GM23338 (cell line): Measurements from ENCODE around the gene ENTREP3. TPM values are rescaled to one million over a fixed set of nuclear protein-coding genes. Genes with fewer than 3 reads are reported as not detected.
"Not testable (repeated sequence)": the region's sequence is repeated elsewhere in the genome, so short reads cannot be mapped to it uniquely, and the experiment has no call there.

Experiments
- ATAC-seq: fragments of 200-7000 bp; cut with Tn5 transposase; 3 replicates; pipeline ENCODE4 v1.9.1; 2020
- DNase-seq: peaks from one replicate; pipeline ENCODE4 v3.0.0-alpha.2; 2015; ENCODE audit warnings: low spot score
- H2AFZ ChIP-seq: fragments of 200-600 bp; sonication (generic); 2 replicates; pipeline ENCODE4 v1.8.0; 2016; ENCODE audit warnings: antibody characterized with exemption, mild to moderate bottlenecking, moderate library complexity
- H3F3A ChIP-seq: fragments of 200-600 bp; sonication (generic); replicated peaks from 2 replicates; pipeline ENCODE4 v1.8.0; 2017; ENCODE audit warnings: antibody characterized with exemption, mixed run types, low read depth
- H3K27ac ChIP-seq: fragments of 200-600 bp; sonication (generic); 2 replicates; pipeline ENCODE4 v1.6.1; 2016; ENCODE audit warnings: low read depth
- H3K27me3 ChIP-seq: fragments of 200-600 bp; sonication (generic); 2 replicates; pipeline ENCODE4 v1.8.0; 2016; ENCODE audit warnings: mild to moderate bottlenecking, mixed run types, moderate library complexity; ENCODE audit not compliant: insufficient read depth
- H3K36me3 ChIP-seq: fragments of 200-600 bp; sonication (generic); 2 replicates; pipeline ENCODE4 v1.8.0; 2016; ENCODE audit warnings: mild to moderate bottlenecking; ENCODE audit not compliant: insufficient read depth
- H3K4me1 ChIP-seq: fragments of 200-600 bp; sonication (generic); 2 replicates; pipeline ENCODE4 v1.8.0; 2016; ENCODE audit warnings: mild to moderate bottlenecking, moderate library complexity; ENCODE audit not compliant: insufficient read depth
- H3K4me2 ChIP-seq: fragments of 200-600 bp; sonication (generic); 2 replicates; pipeline ENCODE4 v1.7.1; 2017; ENCODE audit warnings: mixed run types
- H3K4me3 ChIP-seq: fragments of 200-600 bp; sonication (generic); 2 replicates; pipeline ENCODE4 v1.6.1; 2016; ENCODE audit warnings: mixed run types
- H3K79me2 ChIP-seq: fragments of 200-600 bp; sonication (generic); replicated peaks from 2 replicates; pipeline ENCODE4 v1.8.0; 2017; ENCODE audit warnings: mild to moderate bottlenecking; ENCODE audit not compliant: insufficient read depth
- H3K9me2 ChIP-seq: fragments of 200-600 bp; sonication (generic); 2 replicates; pipeline ENCODE4 v1.8.0; 2017; ENCODE audit not compliant: insufficient read depth
- H4K20me1 ChIP-seq: fragments of 200-600 bp; sonication (generic); replicated peaks from 2 replicates; pipeline ENCODE4 v1.8.0; 2017; ENCODE audit warnings: mild to moderate bottlenecking; ENCODE audit not compliant: insufficient read depth
- H3K27ac Mint-ChIP-seq: 2 replicates; pipeline ENCODE4 v1.8.0; 2020; ENCODE audit warnings: inconsistent platforms, mild to moderate bottlenecking, moderate library complexity, mixed read lengths
- H3K27me3 Mint-ChIP-seq: 3 replicates; pipeline ENCODE4 v1.8.0; 2022; ENCODE audit warnings: low read depth, mild to moderate bottlenecking, moderate library complexity, mixed read lengths, inconsistent platforms; ENCODE audit not compliant: insufficient read depth, poor library complexity
- H3K36me3 Mint-ChIP-seq: 3 replicates; pipeline ENCODE4 v1.8.0; 2021; ENCODE audit warnings: low read depth, mild to moderate bottlenecking, inconsistent platforms, moderate library complexity, mixed read lengths
- H3K4me1 Mint-ChIP-seq: 3 replicates; pipeline ENCODE4 v1.8.0; 2020; ENCODE audit warnings: mild to moderate bottlenecking, inconsistent platforms, mixed read lengths
- H3K4me3 Mint-ChIP-seq: 3 replicates; pipeline ENCODE4 v1.8.0; 2021; ENCODE audit warnings: moderate library complexity, mild to moderate bottlenecking, inconsistent platforms, mixed read lengths
- H3K9me3 Mint-ChIP-seq: 3 replicates; pipeline ENCODE4 v1.8.0; 2020; ENCODE audit warnings: moderate library complexity, mild to moderate bottlenecking, inconsistent platforms, mixed read lengths
- NANOG ChIP-seq: IDR thresholded peaks from 2 replicates; pipeline ENCODE4 v1.6.1; 2016; ENCODE audit warnings: antibody characterized with exemption, borderline replicate concordance
- POLR2AphosphoS5 ChIP-seq: IDR thresholded peaks from 2 replicates; pipeline ENCODE4 v1.6.1; 2016; ENCODE audit warnings: antibody characterized with exemption, low read depth
- ZNF114 ChIP-seq: fragments of 250-450 bp; sonication (Bioruptor Pico); IDR thresholded peaks from 2 replicates; pipeline ENCODE4 v1.5.0; 2020; ENCODE audit warnings: mild to moderate bottlenecking, moderate library complexity
- ZNF331 ChIP-seq: fragments of 250-450 bp; sonication (Bioruptor Pico); IDR thresholded peaks from 2 replicates; pipeline ENCODE4 v1.5.0; 2020; ENCODE audit warnings: low read depth, mild to moderate bottlenecking, moderate library complexity
- polyA plus RNA-seq: library from polyadenylated mRNA; unstranded; fragments of >200 nt; fragmentation: Nextera tagmentation; extraction: Ambion mirVana; gene quantifications from 2 replicates; pipeline ENCODE4 v1.2.1, GENCODE V29; 2016
- total RNA-seq: library from RNA; depleted of rRNA; stranded (reverse); fragments of >200 nt; shearing (Covaris generic); gene quantifications from 2 replicates; pipeline ENCODE4 v1.2.3, GENCODE V29; 2014
- TF ChIP-seq, protein P1 (sequence below), 2 experiments: fragments of 200-600 bp in 1 of 2; sonication (generic) in 1 of 2; conservative IDR thresholded peaks; 2 replicates each; pipeline versions ENCODE4 v1.5.1 to v1.6.1; 2016 to 2017; ENCODE audit warnings: antibody characterized with exemption in 2 of 2, low read depth in 2 of 2, mild to moderate bottlenecking in 2 of 2, moderate library complexity in 1 of 2

Gene ENTREP3
- total and polyA plus RNA-seq, 2 experiments from 2014 or later = 18.6 to 46.3 TPM

DNA sequence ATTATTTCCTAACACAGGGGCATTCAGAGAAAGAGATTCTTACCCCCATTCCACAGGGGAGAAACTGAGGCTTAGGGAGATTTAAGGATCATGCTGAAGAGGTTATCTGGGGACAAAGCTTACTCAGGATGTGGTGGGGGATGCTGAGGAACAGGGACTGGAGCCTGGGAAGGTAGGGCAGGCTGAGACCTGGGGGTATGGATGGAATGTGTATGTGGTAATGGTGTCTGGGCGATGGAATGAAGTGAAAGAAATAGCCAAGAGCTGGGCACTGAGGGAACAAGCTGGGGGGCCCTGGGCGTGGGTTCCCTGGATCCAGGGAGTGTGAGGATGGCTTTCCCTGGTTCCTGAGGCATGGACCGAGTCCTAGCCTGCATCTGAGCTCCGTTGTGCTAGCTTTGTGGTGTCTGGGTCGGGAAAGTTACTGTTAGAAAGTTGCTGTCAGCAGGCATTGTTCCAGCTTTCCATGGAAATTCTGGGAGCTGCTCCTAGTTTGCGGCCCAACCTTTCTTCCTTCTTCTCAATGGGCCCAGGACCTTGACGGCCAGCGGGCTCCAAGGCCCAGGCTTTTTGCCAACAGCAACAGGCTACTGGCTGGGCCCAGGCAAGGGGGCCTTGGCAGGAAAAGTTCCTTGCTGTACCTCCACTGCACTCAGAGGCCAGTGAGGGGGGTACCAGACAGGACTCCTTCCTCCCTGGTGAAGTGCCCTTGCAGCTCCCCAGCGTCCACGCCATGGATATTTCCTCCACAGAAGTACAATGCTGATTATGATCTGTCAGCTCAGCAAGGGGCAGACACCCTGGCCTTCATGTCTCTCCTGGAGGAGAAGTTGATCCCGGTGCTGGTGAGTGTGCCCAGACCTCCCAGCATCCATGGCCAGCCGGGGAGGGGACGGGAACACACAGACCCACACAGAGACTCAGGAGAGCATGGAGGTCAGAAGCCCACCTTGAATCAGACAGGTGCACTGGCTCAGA is 23.0 kb downstream of the ENTREP3 start:
- H3K27ac Mint-ChIP-seq, H3K9me3 Mint-ChIP-seq, DNase-seq, H3K4me1 ChIP-seq, H3K4me3 Mint-ChIP-seq, H4K20me1 ChIP-seq, H3K9me2 ChIP-seq, H3K27me3 ChIP-seq, H3K4me2 ChIP-seq, H3F3A ChIP-seq, H3K4me3 ChIP-seq, H3K4me1 Mint-ChIP-seq, ATAC-seq, H2AFZ ChIP-seq, H3K36me3 ChIP-seq, H3K79me2 ChIP-seq, H3K27ac ChIP-seq: not testable (repeated sequence)
- Mint-ChIP-seq H3K27me3 (peaks cover 20% of the 10 kb centered on the region), H3K36me3 (peaks cover 11% of the 10 kb centered on the region; the same call in 2 of the 3 replicates)

DNA sequence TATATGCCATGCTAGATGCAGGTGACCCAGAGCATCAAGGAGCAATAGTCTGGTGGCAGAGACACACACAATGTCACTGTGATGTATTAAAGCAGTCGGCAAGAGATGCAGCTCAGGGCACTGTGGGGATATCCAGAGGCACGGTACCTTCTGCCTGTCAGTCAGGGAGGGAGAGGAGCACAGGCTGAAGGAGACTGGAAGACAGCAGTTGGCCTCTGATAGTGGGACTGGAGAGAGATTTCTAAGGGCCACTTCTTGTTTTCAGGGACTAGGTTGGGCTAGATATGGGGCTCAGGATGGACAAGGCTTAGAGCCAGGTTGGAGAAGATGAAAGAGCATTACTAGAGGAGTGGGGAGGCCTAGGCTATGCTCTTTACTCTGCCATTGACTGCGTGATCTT is 24.0 kb downstream of the ENTREP3 start:
- peaks cover 13% of the 10 kb centered on the region for H3K4me1 Mint-ChIP-seq
- not testable (repeated sequence) for H3K79me2 ChIP-seq, H3K27me3 ChIP-seq, H3K4me3 ChIP-seq, H3K36me3 ChIP-seq, H3K27ac ChIP-seq, H3F3A ChIP-seq, DNase-seq, H3K36me3 Mint-ChIP-seq, H3K4me2 ChIP-seq, H3K9me2 ChIP-seq, H3K4me3 Mint-ChIP-seq, H3K4me1 ChIP-seq, H4K20me1 ChIP-seq, H3K27ac Mint-ChIP-seq, H3K9me3 Mint-ChIP-seq, ATAC-seq, H2AFZ ChIP-seq
- H3K27me3 Mint-ChIP-seq = peaks cover 26% of the 10 kb centered on the region

DNA sequence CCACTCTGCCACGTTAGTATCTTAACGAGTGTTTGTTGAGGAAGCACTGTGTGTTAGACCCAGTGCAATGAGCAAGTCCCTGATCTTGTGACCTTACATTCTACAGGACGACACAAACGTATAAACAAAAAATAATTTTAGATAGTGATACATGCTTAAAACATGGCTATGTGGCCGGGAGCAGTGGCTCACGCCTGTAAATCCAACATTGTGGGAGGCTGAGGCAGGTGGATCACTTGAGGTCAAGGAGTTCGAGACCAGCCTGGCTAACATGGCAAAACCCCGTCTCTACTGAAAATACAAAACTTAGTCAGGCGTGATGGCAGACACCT is 27.2 kb downstream of the ENTREP3 start:
- Histone ChIP-seq H3K79me2 (peaks cover 11% of the 10 kb centered on the region), H3K4me1 (peaks cover 14% of the 10 kb centered on the region), H3K36me3 (no peaks in the 10 kb centered on the region; the same call in 1 of the 2 replicates), H3K4me3 (peak overlapping the region; percentile 55), H3K27ac (peak overlapping the region; percentile 87), H2AFZ (peak overlapping the region; percentile 29), H3F3A (peaks cover 8% of the 10 kb centered on the region), H3K9me2 (no peaks in the 10 kb centered on the region), H4K20me1 (peaks cover 6% of the 10 kb centered on the region; the same call in 1 of the 2 replicates), H3K27me3 (no peaks in the 10 kb centered on the region; the same call in 1 of the 2 replicates), H3K4me2 (peak overlapping the region; percentile 88)
- peak overlapping the region; percentile 83 for H3K4me3 Mint-ChIP-seq
- TF ChIP-seq NANOG = no peak
- TF ChIP-seq ZNF331 (CRISPR knock-in tag) = no peak
- TF ChIP-seq ZNF114 (CRISPR knock-in tag) = no peak
- no peak for TF ChIP-seq POLR2AphosphoS5
- TF ChIP-seq, protein P1, sequence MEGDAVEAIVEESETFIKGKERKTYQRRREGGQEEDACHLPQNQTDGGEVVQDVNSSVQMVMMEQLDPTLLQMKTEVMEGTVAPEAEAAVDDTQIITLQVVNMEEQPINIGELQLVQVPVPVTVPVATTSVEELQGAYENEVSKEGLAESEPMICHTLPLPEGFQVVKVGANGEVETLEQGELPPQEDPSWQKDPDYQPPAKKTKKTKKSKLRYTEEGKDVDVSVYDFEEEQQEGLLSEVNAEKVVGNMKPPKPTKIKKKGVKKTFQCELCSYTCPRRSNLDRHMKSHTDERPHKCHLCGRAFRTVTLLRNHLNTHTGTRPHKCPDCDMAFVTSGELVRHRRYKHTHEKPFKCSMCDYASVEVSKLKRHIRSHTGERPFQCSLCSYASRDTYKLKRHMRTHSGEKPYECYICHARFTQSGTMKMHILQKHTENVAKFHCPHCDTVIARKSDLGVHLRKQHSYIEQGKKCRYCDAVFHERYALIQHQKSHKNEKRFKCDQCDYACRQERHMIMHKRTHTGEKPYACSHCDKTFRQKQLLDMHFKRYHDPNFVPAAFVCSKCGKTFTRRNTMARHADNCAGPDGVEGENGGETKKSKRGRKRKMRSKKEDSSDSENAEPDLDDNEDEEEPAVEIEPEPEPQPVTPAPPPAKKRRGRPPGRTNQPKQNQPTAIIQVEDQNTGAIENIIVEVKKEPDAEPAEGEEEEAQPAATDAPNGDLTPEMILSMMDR (conservative IDR thresholded peaks at IDR 0.05; ENCODE audit: low read depth in 2 of 2) = 0 out of 4 replicates have a peak, but pooled peaks of 1 of the 2 experiments have one; percentile 20
- DNase-seq (no peak), ATAC-seq (no peak)
- peaks cover 9% of the 10 kb centered on the region; the same call in 1 of the 3 replicates for H3K36me3 Mint-ChIP-seq
- H3K4me1 Mint-ChIP-seq = peaks cover 28% of the 10 kb centered on the region
- peak overlapping the region; percentile 98 for H3K27ac Mint-ChIP-seq
- H3K9me3 Mint-ChIP-seq = no peaks in the 10 kb centered on the region
- H3K27me3 Mint-ChIP-seq = peaks cover 29% of the 10 kb centered on the region
